SK-N-MC (cell line): ENCODE data around the gene TDRD6.

ENCODE experiments used
- EZH2 ChIP-seq: fragments of 200-600 bp; sonication (generic); IDR thresholded peaks from one replicate; pipeline ENCODE4 v1.6.1; 2017; ENCODE audit warnings: antibody characterized with exemption
- POLR2AphosphoS5 ChIP-seq: IDR thresholded peaks from 2 replicates; pipeline ENCODE4 v1.6.1; 2012; ENCODE audit warnings: mild to moderate bottlenecking, low read depth, low read length, borderline replicate concordance

DNA sequence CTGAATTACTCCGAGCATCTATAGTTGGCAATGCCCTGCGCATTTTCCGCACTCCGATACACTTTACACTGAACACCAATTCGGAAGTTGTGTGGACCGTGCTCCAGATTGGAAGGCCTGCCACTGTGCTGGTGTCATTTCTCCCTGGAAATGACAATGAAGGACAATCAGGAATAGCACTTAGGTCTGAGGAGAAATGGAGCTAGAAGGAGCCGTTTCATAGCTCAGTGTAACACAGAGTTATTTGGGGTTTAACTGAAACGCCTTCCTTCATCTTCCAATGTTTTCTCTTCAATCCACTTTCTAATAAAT is 48.0 kb downstream of the TDRD6 start:
- TF ChIP-seq POLR2AphosphoS5 (no peak), EZH2 (peak; percentile 74)
